K562 (cell line): ENCODE measurements around the gene TEX38.

ENCODE experiments used
- GABPB2 ChIP-seq: fragments of 250-450 bp; sonication (Bioruptor Pico); conservative IDR thresholded peaks from 2 replicates; pipeline ENCODE4 v1.5.1; 2021; ENCODE audit warnings: mild to moderate bottlenecking
- JUND ChIP-seq, 2 experiments: IDR thresholded peaks; 2 replicates in 1 of 2; 3 replicates in 1 of 2; pipeline ENCODE4 v1.6.1; 2011; ENCODE audit warnings: borderline replicate concordance in 2 of 2, low read depth in 2 of 2, low read length in 2 of 2, improper control_type of control experiment in 1 of 2, missing biosample characterization in 1 of 2, missing genetic modification characterization in 1 of 2, missing genetic modification reagents in 1 of 2
- POLR2AphosphoS5 ChIP-seq: IDR thresholded peaks from 2 replicates; pipeline ENCODE4 v1.6.1; 2011; ENCODE audit warnings: mild to moderate bottlenecking, low read depth, low read length, moderate library complexity; ENCODE audit not compliant: control insufficient read depth, insufficient read depth
- TAF1 ChIP-seq: IDR thresholded peaks from 2 replicates; pipeline ENCODE4 v1.6.1; 2011; ENCODE audit warnings: mild to moderate bottlenecking, low read length, moderate library complexity; ENCODE audit not compliant: insufficient read depth, control insufficient read depth, severe bottlenecking; ENCODE audit errors: extremely low read depth
- TEAD1 ChIP-seq, 2 experiments: fragments of 450-650 bp in 1 of 2; sonication (generic) in 1 of 2; formaldehyde crosslinking; IDR thresholded peaks; 2 replicates each; pipeline versions ENCODE4 v1.4.0 to v1.8.0; 2020 to 2022; ENCODE audit warnings: mild to moderate bottlenecking in 2 of 2, missing genetic modification reagents in 1 of 2
- TF ChIP-seq, protein P1 (sequence below): fragments of 450-650 bp; IDR thresholded peaks from 2 replicates; pipeline ENCODE4 v1.6.1; 2017; ENCODE audit warnings: antibody characterized with exemption
- TF ChIP-seq, protein P2 (sequence below), 3 experiments: fragments of 200-800 bp in 1 of 3; fragments of 250-450 bp in 1 of 3; fragments of 450-650 bp in 1 of 3; sonication (Bioruptor Pico) in 1 of 3; sonication (Bioruptor generic) in 1 of 3; formaldehyde crosslinking in 1 of 3; IDR thresholded peaks; 2 replicates each; pipeline versions ENCODE4 v1.6.1 to v1.8.0; 2016 to 2022; ENCODE audit warnings: mild to moderate bottlenecking in 2 of 3, missing genetic modification characterization in 2 of 3, missing compliant biosample characterization in 1 of 3, moderate library complexity in 1 of 3
- TF ChIP-seq, protein P3 (sequence below): fragments of 450-650 bp; formaldehyde crosslinking; IDR thresholded peaks from 2 replicates; pipeline ENCODE4 v1.4.0; 2020; ENCODE audit warnings: mild to moderate bottlenecking, moderate library complexity

DNA sequence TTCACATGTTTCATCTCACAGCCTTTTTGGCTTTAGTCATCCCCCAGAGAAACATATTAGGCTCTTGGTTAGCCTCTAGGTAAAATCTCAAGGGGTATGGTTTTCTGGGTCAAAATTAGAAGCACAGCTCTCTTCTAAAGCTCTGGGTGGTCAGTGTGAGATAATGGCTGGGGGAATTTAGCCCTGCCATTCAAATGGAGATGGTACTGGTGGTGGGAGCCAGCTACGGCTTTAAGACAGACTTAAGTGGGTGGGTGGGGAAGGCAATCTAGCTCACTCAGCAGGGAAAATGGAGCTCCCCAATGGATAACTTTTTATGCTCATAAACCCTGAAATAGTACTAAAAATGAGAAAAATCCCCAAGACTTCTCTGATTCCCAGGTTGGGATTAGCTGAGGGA lies 5.7 kb downstream of the TEX38 start:
- TF ChIP-seq TAF1 (no peak), GABPB2 (CRISPR knock-in tag) (no peak), TEAD1 (CRISPR knock-in tag; IDR thresholded peaks at IDR 0.05) (no peak), POLR2AphosphoS5 (no peak), JUND (IDR thresholded peaks at IDR 0.05; ENCODE audit: borderline replicate concordance, low read depth, low read length) (no peak), JUND (tag; IDR thresholded peaks at IDR 0.05; ENCODE audit: borderline replicate concordance, low read depth, low read length) (no peak)
- TF ChIP-seq, protein P1, sequence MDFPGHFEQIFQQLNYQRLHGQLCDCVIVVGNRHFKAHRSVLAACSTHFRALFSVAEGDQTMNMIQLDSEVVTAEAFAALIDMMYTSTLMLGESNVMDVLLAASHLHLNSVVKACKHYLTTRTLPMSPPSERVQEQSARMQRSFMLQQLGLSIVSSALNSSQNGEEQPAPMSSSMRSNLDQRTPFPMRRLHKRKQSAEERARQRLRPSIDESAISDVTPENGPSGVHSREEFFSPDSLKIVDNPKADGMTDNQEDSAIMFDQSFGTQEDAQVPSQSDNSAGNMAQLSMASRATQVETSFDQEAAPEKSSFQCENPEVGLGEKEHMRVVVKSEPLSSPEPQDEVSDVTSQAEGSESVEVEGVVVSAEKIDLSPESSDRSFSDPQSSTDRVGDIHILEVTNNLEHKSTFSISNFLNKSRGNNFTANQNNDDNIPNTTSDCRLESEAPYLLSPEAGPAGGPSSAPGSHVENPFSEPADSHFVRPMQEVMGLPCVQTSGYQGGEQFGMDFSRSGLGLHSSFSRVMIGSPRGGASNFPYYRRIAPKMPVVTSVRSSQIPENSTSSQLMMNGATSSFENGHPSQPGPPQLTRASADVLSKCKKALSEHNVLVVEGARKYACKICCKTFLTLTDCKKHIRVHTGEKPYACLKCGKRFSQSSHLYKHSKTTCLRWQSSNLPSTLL = no peak
- TF ChIP-seq, protein P2, sequence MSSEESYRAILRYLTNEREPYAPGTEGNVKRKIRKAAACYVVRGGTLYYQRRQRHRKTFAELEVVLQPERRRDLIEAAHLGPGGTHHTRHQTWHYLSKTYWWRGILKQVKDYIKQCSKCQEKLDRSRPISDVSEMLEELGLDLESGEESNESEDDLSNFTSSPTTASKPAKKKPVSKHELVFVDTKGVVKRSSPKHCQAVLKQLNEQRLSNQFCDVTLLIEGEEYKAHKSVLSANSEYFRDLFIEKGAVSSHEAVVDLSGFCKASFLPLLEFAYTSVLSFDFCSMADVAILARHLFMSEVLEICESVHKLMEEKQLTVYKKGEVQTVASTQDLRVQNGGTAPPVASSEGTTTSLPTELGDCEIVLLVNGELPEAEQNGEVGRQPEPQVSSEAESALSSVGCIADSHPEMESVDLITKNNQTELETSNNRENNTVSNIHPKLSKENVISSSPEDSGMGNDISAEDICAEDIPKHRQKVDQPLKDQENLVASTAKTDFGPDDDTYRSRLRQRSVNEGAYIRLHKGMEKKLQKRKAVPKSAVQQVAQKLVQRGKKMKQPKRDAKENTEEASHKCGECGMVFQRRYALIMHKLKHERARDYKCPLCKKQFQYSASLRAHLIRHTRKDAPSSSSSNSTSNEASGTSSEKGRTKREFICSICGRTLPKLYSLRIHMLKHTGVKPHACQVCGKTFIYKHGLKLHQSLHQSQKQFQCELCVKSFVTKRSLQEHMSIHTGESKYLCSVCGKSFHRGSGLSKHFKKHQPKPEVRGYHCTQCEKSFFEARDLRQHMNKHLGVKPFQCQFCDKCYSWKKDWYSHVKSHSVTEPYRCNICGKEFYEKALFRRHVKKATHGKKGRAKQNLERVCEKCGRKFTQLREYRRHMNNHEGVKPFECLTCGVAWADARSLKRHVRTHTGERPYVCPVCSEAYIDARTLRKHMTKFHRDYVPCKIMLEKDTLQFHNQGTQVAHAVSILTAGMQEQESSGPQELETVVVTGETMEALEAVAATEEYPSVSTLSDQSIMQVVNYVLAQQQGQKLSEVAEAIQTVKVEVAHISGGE (CRISPR knock-in tag; IDR thresholded peaks at IDR 0.05) = no peak
- TF ChIP-seq, protein P3, sequence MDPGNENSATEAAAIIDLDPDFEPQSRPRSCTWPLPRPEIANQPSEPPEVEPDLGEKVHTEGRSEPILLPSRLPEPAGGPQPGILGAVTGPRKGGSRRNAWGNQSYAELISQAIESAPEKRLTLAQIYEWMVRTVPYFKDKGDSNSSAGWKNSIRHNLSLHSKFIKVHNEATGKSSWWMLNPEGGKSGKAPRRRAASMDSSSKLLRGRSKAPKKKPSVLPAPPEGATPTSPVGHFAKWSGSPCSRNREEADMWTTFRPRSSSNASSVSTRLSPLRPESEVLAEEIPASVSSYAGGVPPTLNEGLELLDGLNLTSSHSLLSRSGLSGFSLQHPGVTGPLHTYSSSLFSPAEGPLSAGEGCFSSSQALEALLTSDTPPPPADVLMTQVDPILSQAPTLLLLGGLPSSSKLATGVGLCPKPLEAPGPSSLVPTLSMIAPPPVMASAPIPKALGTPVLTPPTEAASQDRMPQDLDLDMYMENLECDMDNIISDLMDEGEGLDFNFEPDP = no peak
